HepG2 (cell line): Measurements from ENCODE around the gene DLX3. TPM values are rescaled to one million over a fixed set of nuclear protein-coding genes. Genes with fewer than 3 reads are reported as not detected.

Experiments used
- AKNA ChIP-seq: sonication (generic); formaldehyde crosslinking; IDR thresholded peaks from 2 replicates; pipeline ENCODE4 v1.4.0; 2020; ENCODE audit warnings: missing genetic modification reagents, borderline replicate concordance
- CENPT ChIP-seq: sonication (generic); formaldehyde crosslinking; IDR thresholded peaks from 2 replicates; pipeline ENCODE4 v1.8.0; 2022; ENCODE audit warnings: low read depth, mild to moderate bottlenecking, moderate library complexity, missing genetic modification reagents
- DNMT3B ChIP-seq: conservative IDR thresholded peaks from 2 replicates; pipeline ENCODE4 v1.6.1; 2016; ENCODE audit warnings: missing biosample characterization, control low read depth
- E2F1 ChIP-seq: sonication (generic); formaldehyde crosslinking; IDR thresholded peaks from 2 replicates; pipeline ENCODE4 v1.5.0; 2020; ENCODE audit warnings: missing genetic modification reagents
- GMEB2 ChIP-seq: IDR thresholded peaks from 2 replicates; pipeline ENCODE4 v1.6.1; 2016; ENCODE audit warnings: missing biosample characterization, missing genetic modification reagents, low read depth
- ONECUT2 ChIP-seq: sonication (generic); formaldehyde crosslinking; IDR thresholded peaks from 2 replicates; pipeline ENCODE4 v1.4.0; 2020; ENCODE audit warnings: missing genetic modification reagents
- RARA ChIP-seq: IDR thresholded peaks from 2 replicates; pipeline ENCODE4 v1.6.1; 2016; ENCODE audit warnings: missing genetic modification reagents, missing compliant biosample characterization
- SALL1 ChIP-seq: sonication (generic); formaldehyde crosslinking; IDR thresholded peaks from 2 replicates; pipeline ENCODE4 v1.8.0; 2022; ENCODE audit warnings: mild to moderate bottlenecking, missing genetic modification reagents
- SAP130 ChIP-seq: IDR thresholded peaks from 2 replicates; pipeline ENCODE4 v1.6.1; 2016; ENCODE audit warnings: low read depth
- SP140L ChIP-seq: sonication (generic); formaldehyde crosslinking; IDR thresholded peaks from 2 replicates; pipeline ENCODE4 v1.4.0; 2020; ENCODE audit warnings: missing genetic modification reagents, borderline replicate concordance
- YEATS2 ChIP-seq: sonication (generic); formaldehyde crosslinking; IDR thresholded peaks from 2 replicates; pipeline ENCODE4 v1.4.0; 2020; ENCODE audit warnings: missing genetic modification reagents, borderline replicate concordance
- ZBED4 ChIP-seq: sonication (generic); formaldehyde crosslinking; IDR thresholded peaks from 2 replicates; pipeline ENCODE4 v1.4.0; 2020; ENCODE audit warnings: missing genetic modification reagents, borderline replicate concordance
- ZBTB26 ChIP-seq: IDR thresholded peaks from 2 replicates; pipeline ENCODE4 v1.6.1; 2016; ENCODE audit warnings: missing compliant biosample characterization, missing genetic modification reagents, borderline replicate concordance
- ZFY ChIP-seq: sonication (generic); formaldehyde crosslinking; IDR thresholded peaks from 2 replicates; pipeline ENCODE4 v1.4.0; 2020; ENCODE audit warnings: missing genetic modification reagents
- ZNF749 ChIP-seq: sonication (generic); formaldehyde crosslinking; IDR thresholded peaks from 2 replicates; pipeline ENCODE4 v1.8.0; 2022; ENCODE audit warnings: mild to moderate bottlenecking, missing genetic modification reagents, moderate library complexity, borderline replicate concordance
- polyA plus RNA-seq, 8 experiments: library from polyadenylated mRNA; depleted of rRNA in 3 of 8; stranded (reverse) in 7 of 8; unstranded in 1 of 8; fragments of >200 nt; fragmentation: Illumina TruSeq in 4 of 8; extraction: Trizol in 4 of 8; gene quantifications; 2 replicates each; pipeline versions ENCODE4 v1.2.1 to v1.2.3, GENCODE V29; 2011 to 2016; ENCODE audit warnings: low read depth in 4 of 8, missing spikeins in 1 of 8, mixed read lengths in 1 of 8; ENCODE audit not compliant: insufficient read depth in 1 of 8
- total RNA-seq, 5 experiments: library from RNA; depleted of rRNA; stranded (reverse); fragments of >200 nt; fragmentation: Illumina TruSeq; extraction: Trizol; gene quantifications; 2 replicates each; pipeline ENCODE4 v1.2.3, GENCODE V29; 2016; ENCODE audit warnings: low read depth in 1 of 5

Gene DLX3
- total and polyA plus RNA-seq, 2 of the 13 experiments (the other 11 are each of a cell fraction or from before 2014, with no cell fraction given) = 0.03 TPM; not detected in 1

- TF ChIP-seq AKNA (CRISPR knock-in tag) (no peak), ONECUT2 (CRISPR knock-in tag) (no peak), ZNF749 (CRISPR knock-in tag) (no peak), DNMT3B (CRISPR knock-in tag) (no peak), E2F1 (CRISPR knock-in tag) (no peak), ZBED4 (0 out of 2 replicates have a peak, but pooled peaks have one; percentile 29), GMEB2 (CRISPR knock-in tag) (no peak), RARA (CRISPR knock-in tag) (no peak), YEATS2 (CRISPR knock-in tag) (no peak), SP140L (no peak), SALL1 (CRISPR knock-in tag) (peak; percentile 48; the same call in 1 of the 2 replicates), ZFY (no peak), CENPT (CRISPR knock-in tag) (no peak), SAP130 (CRISPR knock-in tag) (no peak), ZBTB26 (peak; percentile 51; the same call in 1 of the 2 replicates)
Observed at GRCh38 chr17:50026837-50027171, 31.8 kb upstream of the DLX3 start (continued).
